Measurements from ENCODE around the gene FYN. TPM values are rescaled to one million over a fixed set of nuclear protein-coding genes. Genes with fewer than 3 reads are reported as not detected.

Gene FYN
- total RNA-seq, 2 donors from 2014 or later: 11.3 to 21.5 TPM

- no peak for DNase-seq
- no peaks in the 10 kb centered on the region for H3K36me3 ChIP-seq
- no peaks in the 10 kb centered on the region for H3K9me3 ChIP-seq
- intact Hi-C loops (cut with DNase I): loop anchor here (10.0 kb wide), 1 partner anchor 159 kb away; the partner anchor contains the start of gene FYN
- no peak overlapping the region for H3K9ac ChIP-seq (ENCODE audit: low read depth in 2 of 2, low read length in 2 of 2)
- no peak for TF ChIP-seq CTCF (IDR thresholded peaks at IDR 0.05)
- H3K27me3 ChIP-seq: no peaks in the 10 kb centered on the region
- no peak overlapping the region for H3K4me3 ChIP-seq
- no peak overlapping the region for H3K27ac ChIP-seq
- H3K4me1 ChIP-seq: peaks cover 6% of the 10 kb centered on the region
Measured at GRCh38 chr6:111715321-111715720, 157.9 kb downstream of the FYN start.

- Histone ChIP-seq H3K4me1 (peaks cover 8% of the 10 kb centered on the region), H3K27me3 (no peaks in the 10 kb centered on the region), H3K4me3 (no peak overlapping the region), H3K27ac (no peak overlapping the region), H3K36me3 (no peaks in the 10 kb centered on the region), H3K9me3 (no peaks in the 10 kb centered on the region), H3K9ac (ENCODE audit: low read depth in 2 of 2, low read length in 2 of 2) (no peak overlapping the region)
- TF ChIP-seq CTCF (IDR thresholded peaks at IDR 0.05): no peak
- DNase-seq: no peak
- intact Hi-C loops (cut with DNase I): loop anchor here (5.0 to 10.0 kb wide), 3 partner anchors 160 to 448 kb away; partner anchors contain the start of gene FYN
Measured at GRCh38 chr6:111714416-111715270, 158.6 kb downstream of the FYN start.

- DNase-seq: no peak
- no peaks in the 10 kb centered on the region for H3K36me3 ChIP-seq
- no peak overlapping the region for H3K9ac ChIP-seq (ENCODE audit: low read depth in 2 of 2, low read length in 2 of 2)
- intact Hi-C loops (cut with DNase I): loop anchor here (5.0 to 10.0 kb wide), 3 partner anchors 161 to 448 kb away; partner anchors contain the start of gene FYN
- no peak overlapping the region for H3K4me3 ChIP-seq
- no peak overlapping the region for H3K27ac ChIP-seq
- no peak for TF ChIP-seq CTCF (IDR thresholded peaks at IDR 0.05)
- peaks cover 8% of the 10 kb centered on the region for H3K4me1 ChIP-seq
- H3K9me3 ChIP-seq: no peaks in the 10 kb centered on the region
- H3K27me3 ChIP-seq: no peaks in the 10 kb centered on the region
Measured at GRCh38 chr6:111713811-111714210, 159.4 kb downstream of the FYN start.

GRCh38 chr6:111713236-111713635, 160.0 kb downstream of the FYN start:
- H3K4me1 ChIP-seq: peaks cover 8% of the 10 kb centered on the region
- H3K4me3 ChIP-seq: no peak overlapping the region
- H3K9ac ChIP-seq (ENCODE audit: low read depth in 2 of 2, low read length in 2 of 2): no peak overlapping the region
- no peaks in the 10 kb centered on the region for H3K36me3 ChIP-seq
- H3K27me3 ChIP-seq: no peaks in the 10 kb centered on the region
- no peak overlapping the region for H3K27ac ChIP-seq
- intact Hi-C loops (cut with DNase I): loop anchor here (5.0 to 10.0 kb wide), 3 partner anchors 162 to 449 kb away; partner anchors contain the start of gene FYN
- no peak for TF ChIP-seq CTCF (IDR thresholded peaks at IDR 0.05)
- no peak for DNase-seq
- H3K9me3 ChIP-seq: no peaks in the 10 kb centered on the region

GRCh38 chr6:111711984-111712752, 161.1 kb downstream of the FYN start:
- Histone ChIP-seq H3K4me1 (peaks cover 8% of the 10 kb centered on the region), H3K27ac (no peak overlapping the region), H3K9me3 (no peaks in the 10 kb centered on the region), H3K4me3 (no peak overlapping the region), H3K9ac (ENCODE audit: low read depth in 2 of 2, low read length in 2 of 2) (no peak overlapping the region), H3K36me3 (no peaks in the 10 kb centered on the region), H3K27me3 (no peaks in the 10 kb centered on the region)
- no peak for TF ChIP-seq CTCF (IDR thresholded peaks at IDR 0.05)
- intact Hi-C loops (cut with DNase I): loop anchor here (2.0 to 10.0 kb wide), 4 partner anchors 163 to 450 kb away; partner anchors contain the start of gene FYN
- DNase-seq: no peak
